ENCODE data around the gene POLD3. TPM values are rescaled to one million over a fixed set of nuclear protein-coding genes. Genes with fewer than 3 reads are reported as not detected.

Gene POLD3
- total RNA-seq, 1 experiment from 2014 or later: 18.9 TPM

- Histone ChIP-seq H3K36me3 (ENCODE audit: control insufficient read depth in 1 of 2, insufficient read depth in 2 of 2, low read length in 2 of 2) (peaks cover 0 to 5% of the 10 kb centered on the region in 2 experiments; a peak in 1 of 4 replicates), H3K27me3 (ENCODE audit: insufficient read depth, low read length) (no peaks in the 10 kb centered on the region), H3K4me3 (replicated peaks in 1 of 2; ENCODE audit: low read depth in 1 of 2, low read length in 2 of 2) (no peak overlapping the region), H3K9ac (ENCODE audit: low read length) (no peak overlapping the region), H3K9me3 (ENCODE audit: control insufficient read depth in 1 of 2, insufficient read depth in 1 of 2, low read depth in 1 of 2, low read length in 2 of 2) (no peaks in the 10 kb centered on the region), H2AFZ (ENCODE audit: low read depth, low read length, poor library complexity, severe bottlenecking) (no peak overlapping the region), H3K27ac (ENCODE audit: low read depth, low read length) (no peak overlapping the region), H3K9me2 (ENCODE audit: insufficient read depth) (no peaks in the 10 kb centered on the region), H3K79me2 (ENCODE audit: insufficient read depth, low read length) (no peaks in the 10 kb centered on the region), H3K4me1 (ENCODE audit: control insufficient read depth in 1 of 2, insufficient read depth in 2 of 2, low read length in 2 of 2) (no peaks in the 10 kb centered on the region), H4K20me1 (ENCODE audit: insufficient read depth) (no peaks in the 10 kb centered on the region), H3K4me2 (ENCODE audit: low read length) (no peak overlapping the region)
- no TSS peak for BruUV-seq (replicated peaks)
- ChIA-PET POLR2A (no interaction called here), RAD21 (ENCODE audit: low non-redundant PET in 1 of 2, low total read pairs in 2 of 2, uncharacterized antibody in 2 of 2, unreplicated experiment in 2 of 2) (no interaction called here), CTCF (no interaction called here)
- intact Hi-C loops (cut with micrococcal nuclease): no loop called here
- DNase-seq (ENCODE audit: low read depth, low spot score) (no peak), ATAC-seq (no peak)
- no peak for TF ChIP-seq POLR2AphosphoS5 (IDR thresholded peaks at IDR 0.05; ENCODE audit: low read depth, low read length)
- TF ChIP-seq, protein P1, sequence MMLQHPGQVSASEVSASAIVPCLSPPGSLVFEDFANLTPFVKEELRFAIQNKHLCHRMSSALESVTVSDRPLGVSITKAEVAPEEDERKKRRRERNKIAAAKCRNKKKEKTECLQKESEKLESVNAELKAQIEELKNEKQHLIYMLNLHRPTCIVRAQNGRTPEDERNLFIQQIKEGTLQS (IDR thresholded peaks at IDR 0.05): no peak
- no peak for TF ChIP-seq EZH2phosphoT487 (IDR thresholded peaks at IDR 0.05; ENCODE audit: borderline replicate concordance)
- TF ChIP-seq, protein P2, sequence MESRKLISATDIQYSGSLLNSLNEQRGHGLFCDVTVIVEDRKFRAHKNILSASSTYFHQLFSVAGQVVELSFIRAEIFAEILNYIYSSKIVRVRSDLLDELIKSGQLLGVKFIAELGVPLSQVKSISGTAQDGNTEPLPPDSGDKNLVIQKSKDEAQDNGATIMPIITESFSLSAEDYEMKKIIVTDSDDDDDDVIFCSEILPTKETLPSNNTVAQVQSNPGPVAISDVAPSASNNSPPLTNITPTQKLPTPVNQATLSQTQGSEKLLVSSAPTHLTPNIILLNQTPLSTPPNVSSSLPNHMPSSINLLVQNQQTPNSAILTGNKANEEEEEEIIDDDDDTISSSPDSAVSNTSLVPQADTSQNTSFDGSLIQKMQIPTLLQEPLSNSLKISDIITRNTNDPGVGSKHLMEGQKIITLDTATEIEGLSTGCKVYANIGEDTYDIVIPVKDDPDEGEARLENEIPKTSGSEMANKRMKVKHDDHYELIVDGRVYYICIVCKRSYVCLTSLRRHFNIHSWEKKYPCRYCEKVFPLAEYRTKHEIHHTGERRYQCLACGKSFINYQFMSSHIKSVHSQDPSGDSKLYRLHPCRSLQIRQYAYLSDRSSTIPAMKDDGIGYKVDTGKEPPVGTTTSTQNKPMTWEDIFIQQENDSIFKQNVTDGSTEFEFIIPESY (IDR thresholded peaks at IDR 0.05; ENCODE audit: extremely low read depth, insufficient replicate concordance, low read length): no peak
- TF ChIP-seq SRF (IDR thresholded peaks at IDR 0.05; ENCODE audit: low read depth): no peak
- TF ChIP-seq EGR1 (IDR thresholded peaks at IDR 0.05; ENCODE audit: low read depth): no peak
- no peak for TF ChIP-seq ELF1 (IDR thresholded peaks at IDR 0.05; ENCODE audit: borderline replicate concordance, low read depth)
- no peak for TF ChIP-seq YY1 (IDR thresholded peaks at IDR 0.05; ENCODE audit: extremely low read depth, insufficient replicate concordance, low read depth, low read length)
- no peak for TF ChIP-seq REST (IDR thresholded peaks at IDR 0.05; ENCODE audit: low read depth)
- no peak for TF ChIP-seq SIN3A (IDR thresholded peaks at IDR 0.05; ENCODE audit: low read depth)
- no peak for TF ChIP-seq CEBPB (IDR thresholded peaks at IDR 0.05; ENCODE audit: low read depth)
- TF ChIP-seq POLR2A (IDR thresholded peaks at IDR 0.05; ENCODE audit: borderline replicate concordance, extremely low read depth, insufficient read depth, insufficient read length): no peak
- no peak for TF ChIP-seq JUND (IDR thresholded peaks at IDR 0.05)
- no peak for TF ChIP-seq TCF7L2 (IDR thresholded peaks at IDR 0.05; ENCODE audit: borderline replicate concordance, extremely low read depth, insufficient read depth, insufficient read length)
- TF ChIP-seq, protein P3, sequence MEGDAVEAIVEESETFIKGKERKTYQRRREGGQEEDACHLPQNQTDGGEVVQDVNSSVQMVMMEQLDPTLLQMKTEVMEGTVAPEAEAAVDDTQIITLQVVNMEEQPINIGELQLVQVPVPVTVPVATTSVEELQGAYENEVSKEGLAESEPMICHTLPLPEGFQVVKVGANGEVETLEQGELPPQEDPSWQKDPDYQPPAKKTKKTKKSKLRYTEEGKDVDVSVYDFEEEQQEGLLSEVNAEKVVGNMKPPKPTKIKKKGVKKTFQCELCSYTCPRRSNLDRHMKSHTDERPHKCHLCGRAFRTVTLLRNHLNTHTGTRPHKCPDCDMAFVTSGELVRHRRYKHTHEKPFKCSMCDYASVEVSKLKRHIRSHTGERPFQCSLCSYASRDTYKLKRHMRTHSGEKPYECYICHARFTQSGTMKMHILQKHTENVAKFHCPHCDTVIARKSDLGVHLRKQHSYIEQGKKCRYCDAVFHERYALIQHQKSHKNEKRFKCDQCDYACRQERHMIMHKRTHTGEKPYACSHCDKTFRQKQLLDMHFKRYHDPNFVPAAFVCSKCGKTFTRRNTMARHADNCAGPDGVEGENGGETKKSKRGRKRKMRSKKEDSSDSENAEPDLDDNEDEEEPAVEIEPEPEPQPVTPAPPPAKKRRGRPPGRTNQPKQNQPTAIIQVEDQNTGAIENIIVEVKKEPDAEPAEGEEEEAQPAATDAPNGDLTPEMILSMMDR (IDR thresholded peaks at IDR 0.05 in 2 of 3, conservative IDR thresholded peaks at IDR 0.05 in 1 of 3; ENCODE audit: borderline replicate concordance in 1 of 3, insufficient read depth in 1 of 3, low read depth in 2 of 3, low read length in 2 of 3): no peak
- TF ChIP-seq, protein P4, sequence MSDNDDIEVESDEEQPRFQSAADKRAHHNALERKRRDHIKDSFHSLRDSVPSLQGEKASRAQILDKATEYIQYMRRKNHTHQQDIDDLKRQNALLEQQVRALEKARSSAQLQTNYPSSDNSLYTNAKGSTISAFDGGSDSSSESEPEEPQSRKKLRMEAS (IDR thresholded peaks at IDR 0.05): no peak
- no peak for TF ChIP-seq FOSL1 (IDR thresholded peaks at IDR 0.05; ENCODE audit: low read depth)
These were observed 58.1 kb downstream of the POLD3 start for GRCh38 chr11:74650498-74650897.
